ENCODE results near the gene CDH24. TPM values are rescaled to one million over a fixed set of nuclear protein-coding genes. Genes with fewer than 3 reads are reported as not detected.

Gene CDH24
- total and polyA plus RNA-seq, 2 of the 13 experiments (the other 11 are each of a cell fraction or from before 2014, with no cell fraction given), result 0.69 to 0.99 TPM

- TF ChIP-seq GLMP (CRISPR knock-in tag; IDR thresholded peaks at IDR 0.05; ENCODE audit: borderline replicate concordance), result no peak
- TF ChIP-seq ZNF775 (CRISPR knock-in tag; IDR thresholded peaks at IDR 0.05; ENCODE audit: borderline replicate concordance), result no peak
- TF ChIP-seq ZNF883 (CRISPR knock-in tag; IDR thresholded peaks at IDR 0.05; ENCODE audit: not compliant biosample characterization), result no peak
- no peak for TF ChIP-seq ARID5B (CRISPR knock-in tag; IDR thresholded peaks at IDR 0.05)
- TF ChIP-seq ARID4A (CRISPR knock-in tag; IDR thresholded peaks at IDR 0.05; ENCODE audit: borderline replicate concordance), result no peak
- TF ChIP-seq ZBTB33 (CRISPR knock-in tag; IDR thresholded peaks at IDR 0.05), result no peak
- TF ChIP-seq ZSCAN9 (CRISPR knock-in tag; IDR thresholded peaks at IDR 0.05; ENCODE audit: borderline replicate concordance), result no peak
- TF ChIP-seq SOX5 (CRISPR knock-in tag; IDR thresholded peaks at IDR 0.05; ENCODE audit: borderline replicate concordance), result no peak
- peak; percentile 53; the same call in 1 of the 2 replicates for TF ChIP-seq ZNF598 (CRISPR knock-in tag; IDR thresholded peaks at IDR 0.05; ENCODE audit: borderline replicate concordance)
- TF ChIP-seq ZNF580 (CRISPR knock-in tag; IDR thresholded peaks at IDR 0.05; ENCODE audit: borderline replicate concordance, low read depth), result no peak
- no peak for TF ChIP-seq GPN1 (CRISPR knock-in tag; IDR thresholded peaks at IDR 0.05; ENCODE audit: borderline replicate concordance)
- peak; percentile 59; the same call in 1 of the 2 replicates for TF ChIP-seq SOX6 (IDR thresholded peaks at IDR 0.05)
- TF ChIP-seq SOX6 (CRISPR knock-in tag; IDR thresholded peaks at IDR 0.05), result no peak
- TF ChIP-seq SAFB2 (CRISPR knock-in tag; IDR thresholded peaks at IDR 0.05; ENCODE audit: borderline replicate concordance, low read depth), result no peak
- TF ChIP-seq TAF15 (IDR thresholded peaks at IDR 0.05; ENCODE audit: low read depth, low read length, poor library complexity, severe bottlenecking), result no peak
Observed at GRCh38 chr14:23058654-23059504, 1.6 kb upstream of the CDH24 start (continued).
